ENCODE results near the gene LBX1.

DNA sequence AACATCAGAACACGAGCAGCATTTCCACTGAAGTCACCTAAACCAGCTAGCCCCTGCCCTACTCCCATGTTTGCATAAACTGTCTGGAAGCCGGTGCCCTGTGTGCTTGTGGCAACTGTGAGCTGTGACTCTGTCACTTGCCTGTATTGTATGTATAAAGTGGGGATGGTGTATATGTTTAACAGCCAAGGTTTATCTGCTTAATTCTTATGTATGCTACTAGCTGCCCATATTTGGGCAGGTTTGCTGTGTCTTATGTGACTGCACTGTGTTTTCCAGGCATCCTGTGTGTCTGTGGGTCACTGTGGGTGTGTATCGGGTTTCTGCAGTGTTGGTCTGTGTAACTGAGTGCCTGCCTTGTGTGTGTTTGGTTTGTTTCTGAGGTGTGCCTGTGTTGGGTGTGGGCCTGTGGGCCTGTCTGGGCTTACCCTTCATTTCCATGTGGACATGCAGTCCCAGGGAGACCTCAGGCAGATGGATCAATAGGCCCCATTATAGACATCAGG lies 9.3 kb downstream of the LBX1 start:
- TF ChIP-seq CTCF (IDR thresholded peaks at IDR 0.05) (no peak), EP300 (IDR thresholded peaks at IDR 0.05) (no peak), USF2 (IDR thresholded peaks at IDR 0.05) (no peak), POLR2A (IDR thresholded peaks at IDR 0.05; ENCODE audit: low read length) (no peak), REST (IDR thresholded peaks at IDR 0.05) (no peak), BHLHE40 (IDR thresholded peaks at IDR 0.05; ENCODE audit: low read depth, low read length) (no peak), CHD4 (IDR thresholded peaks at IDR 0.05; ENCODE audit: borderline replicate concordance) (no peak), NFE2L2 (conservative IDR thresholded peaks at IDR 0.05; ENCODE audit: low read length) (no peak), MAZ (IDR thresholded peaks at IDR 0.05; ENCODE audit: borderline replicate concordance, low read depth, low read length) (no peak), CHD2 (IDR thresholded peaks at IDR 0.05; ENCODE audit: low read length, partially characterized antibody) (no peak)
- TF ChIP-seq, protein P1, sequence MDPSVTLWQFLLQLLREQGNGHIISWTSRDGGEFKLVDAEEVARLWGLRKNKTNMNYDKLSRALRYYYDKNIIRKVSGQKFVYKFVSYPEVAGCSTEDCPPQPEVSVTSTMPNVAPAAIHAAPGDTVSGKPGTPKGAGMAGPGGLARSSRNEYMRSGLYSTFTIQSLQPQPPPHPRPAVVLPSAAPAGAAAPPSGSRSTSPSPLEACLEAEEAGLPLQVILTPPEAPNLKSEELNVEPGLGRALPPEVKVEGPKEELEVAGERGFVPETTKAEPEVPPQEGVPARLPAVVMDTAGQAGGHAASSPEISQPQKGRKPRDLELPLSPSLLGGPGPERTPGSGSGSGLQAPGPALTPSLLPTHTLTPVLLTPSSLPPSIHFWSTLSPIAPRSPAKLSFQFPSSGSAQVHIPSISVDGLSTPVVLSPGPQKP (IDR thresholded peaks at IDR 0.05; ENCODE audit: low read depth, low read length): no peak

Measured in A549 (cell line).